ENCODE data around the gene DPH3.
"Not testable (repeated sequence)": the region's sequence is repeated elsewhere in the genome, so short reads cannot be mapped to it uniquely, and the experiment has no call there.

The DPH3 gene

DNA sequence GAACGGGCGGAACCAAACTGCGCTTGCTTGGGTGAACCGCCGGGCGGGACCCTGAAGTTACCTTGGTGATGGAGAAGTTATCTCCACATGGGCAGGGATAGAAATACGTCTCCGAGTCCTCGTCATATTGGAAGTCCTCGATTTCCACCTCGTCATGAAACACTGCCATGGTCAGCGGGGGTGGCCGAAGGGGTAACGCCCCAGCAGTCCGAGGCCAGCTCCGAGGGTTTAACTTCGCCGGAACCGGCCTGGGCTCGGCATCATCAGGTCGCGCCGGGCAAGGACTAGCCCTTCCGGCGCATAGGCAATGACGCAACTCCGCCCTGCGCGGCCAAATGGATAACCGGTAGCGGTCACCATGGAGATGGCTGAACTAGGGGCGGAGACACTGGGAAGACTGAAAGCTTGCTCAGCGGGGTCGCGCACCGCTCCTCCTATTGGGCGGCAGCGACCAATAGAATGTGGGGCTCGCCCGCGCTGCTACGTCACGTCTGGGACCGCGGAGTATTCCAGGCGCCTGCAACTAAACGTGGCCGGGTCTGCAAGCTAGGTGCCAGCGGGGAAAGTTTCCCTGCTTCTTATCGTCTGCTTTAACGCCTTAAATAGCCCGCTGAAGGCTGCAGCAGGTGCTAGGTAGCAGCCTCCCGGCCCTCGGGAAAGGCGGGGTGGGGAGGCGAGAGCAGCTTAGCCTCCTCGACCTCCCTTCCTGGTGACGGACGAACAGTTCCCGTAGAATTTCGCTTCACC is at the start of gene DPH3, which contains the start of gene OXNAD1:
DPH3 (minus strand) TSS at position 236 of the 747 bp plus-strand sequence; CDS start at position 169, 67 bp downstream.
OXNAD1 (plus strand) TSS at position 505 of the 747 bp plus-strand sequence. CDS start 5,741 bp downstream, outside the sequence.
- DNase-seq: peak; percentile 99 to 100

DNA sequence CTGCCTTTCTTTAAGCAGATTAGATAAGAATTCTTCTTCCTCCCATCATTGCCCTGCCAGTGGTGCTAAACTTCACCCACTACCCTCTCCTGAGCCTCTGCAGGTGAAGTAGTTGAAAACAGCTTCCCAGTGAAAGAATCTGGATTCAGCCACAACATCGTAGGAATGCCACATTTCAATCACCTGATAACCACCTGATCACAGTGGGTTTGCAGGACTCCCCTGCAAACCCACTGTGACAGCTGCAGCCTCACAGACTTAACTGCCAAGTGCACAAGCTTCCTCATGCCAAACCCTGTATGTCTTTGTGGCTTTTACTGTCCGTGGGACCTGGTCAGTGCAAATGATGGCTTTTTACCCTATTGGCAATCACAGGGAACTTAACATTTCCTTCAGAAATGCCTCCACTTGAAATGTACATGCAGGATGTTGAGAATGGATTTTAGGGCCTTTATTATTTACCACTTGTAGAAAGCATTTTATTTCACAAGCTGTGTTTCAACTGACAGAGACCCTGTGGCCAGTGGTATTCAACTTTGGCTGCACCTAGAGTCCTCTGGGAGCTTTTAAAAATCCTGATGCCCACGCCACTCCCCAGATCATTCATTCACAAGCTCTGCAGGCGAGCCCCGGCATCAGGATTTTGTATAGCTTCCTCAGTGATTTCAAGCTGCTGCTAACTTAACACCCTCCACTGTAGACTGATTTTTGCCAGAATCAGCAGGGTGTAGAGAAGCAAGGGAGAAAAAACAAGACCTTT is 49.3 kb upstream of the DPH3 start:
- no peak for DNase-seq

DNA sequence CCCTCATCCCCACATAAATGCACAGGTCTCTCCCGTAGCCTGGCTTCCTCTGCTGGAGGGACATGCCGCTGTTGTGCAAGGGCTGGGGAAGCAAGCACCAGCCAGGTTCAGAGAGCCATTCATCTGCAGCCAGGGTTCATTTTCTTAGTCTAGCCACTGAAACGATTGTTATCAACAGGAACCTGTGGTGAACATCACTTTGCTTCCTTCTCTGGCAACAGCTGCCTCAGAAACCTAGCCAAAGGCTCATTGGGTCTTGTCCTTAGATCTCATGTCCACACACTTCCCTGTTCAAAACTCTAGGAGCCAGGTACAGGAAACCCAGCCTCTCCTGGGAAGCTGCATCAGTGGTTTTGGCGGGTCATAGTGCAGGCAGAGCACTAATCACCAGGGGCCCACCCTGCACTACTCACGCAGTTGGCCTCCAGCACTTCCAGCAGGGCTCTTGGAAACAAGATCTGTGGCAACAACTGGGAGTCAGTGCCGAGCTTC is 47.3 kb upstream of the DPH3 start:
- DNase-seq: peak; percentile 36 to 74

DNA sequence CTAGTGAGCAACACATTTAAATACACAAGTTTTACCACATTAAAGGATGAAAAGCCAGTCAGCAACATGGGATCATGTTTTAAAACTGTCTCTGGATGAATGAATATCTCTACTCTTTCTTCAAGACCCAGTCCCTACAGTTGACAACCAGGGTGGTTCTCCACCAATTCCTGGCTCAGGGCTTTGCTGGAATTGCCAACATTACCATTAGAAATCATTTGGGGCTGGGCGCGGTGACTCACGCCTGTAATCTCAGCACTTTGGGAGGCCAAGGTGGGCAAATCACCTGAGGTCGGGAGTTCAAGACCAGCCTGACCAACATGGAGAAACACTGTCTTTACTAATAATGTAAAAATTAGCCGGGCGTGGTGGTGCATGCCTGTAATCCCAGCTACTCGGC is 45.7 kb upstream of the DPH3 start:
- not testable (repeated sequence) for DNase-seq

DNA sequence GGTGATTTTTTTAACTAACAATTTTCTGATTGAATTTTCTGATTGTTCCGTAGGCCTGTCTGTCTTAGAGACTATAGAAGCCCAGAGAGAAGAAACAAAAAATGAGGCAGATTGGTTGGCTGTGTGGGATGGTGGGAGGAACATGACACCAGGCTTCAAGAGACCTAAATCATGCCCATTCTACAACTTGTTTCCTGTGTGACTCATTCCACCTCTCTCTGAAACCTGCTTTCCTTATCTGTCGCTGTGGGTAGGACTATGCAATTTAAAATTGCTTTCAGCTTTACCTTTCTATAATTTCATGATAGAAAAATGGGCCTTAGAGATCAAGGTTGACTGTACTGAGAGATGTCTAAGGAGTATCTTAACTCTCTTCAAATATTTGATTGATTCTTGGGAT is 44.8 kb upstream of the DPH3 start:
- peak; percentile 27 to 80 for DNase-seq

DNA sequence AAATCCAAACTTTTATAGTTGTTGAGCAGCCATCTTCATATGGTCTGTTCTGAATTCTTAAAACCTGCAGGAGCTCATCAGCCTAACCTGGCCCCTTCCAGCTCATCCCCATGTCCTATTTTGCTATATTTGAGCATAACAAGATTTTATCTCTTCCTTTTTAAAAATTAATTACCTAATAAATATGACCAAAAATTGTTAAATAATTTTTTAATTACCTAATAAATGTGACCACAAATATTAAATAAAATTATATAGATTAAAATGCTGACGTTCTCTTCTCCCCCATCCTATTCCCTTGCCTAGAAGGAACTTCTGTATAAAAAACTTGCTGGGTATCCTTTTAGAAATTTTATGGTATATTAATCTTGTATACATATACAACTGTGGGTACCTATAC is 44.0 kb upstream of the DPH3 start:
- DNase-seq: no peak

DNA sequence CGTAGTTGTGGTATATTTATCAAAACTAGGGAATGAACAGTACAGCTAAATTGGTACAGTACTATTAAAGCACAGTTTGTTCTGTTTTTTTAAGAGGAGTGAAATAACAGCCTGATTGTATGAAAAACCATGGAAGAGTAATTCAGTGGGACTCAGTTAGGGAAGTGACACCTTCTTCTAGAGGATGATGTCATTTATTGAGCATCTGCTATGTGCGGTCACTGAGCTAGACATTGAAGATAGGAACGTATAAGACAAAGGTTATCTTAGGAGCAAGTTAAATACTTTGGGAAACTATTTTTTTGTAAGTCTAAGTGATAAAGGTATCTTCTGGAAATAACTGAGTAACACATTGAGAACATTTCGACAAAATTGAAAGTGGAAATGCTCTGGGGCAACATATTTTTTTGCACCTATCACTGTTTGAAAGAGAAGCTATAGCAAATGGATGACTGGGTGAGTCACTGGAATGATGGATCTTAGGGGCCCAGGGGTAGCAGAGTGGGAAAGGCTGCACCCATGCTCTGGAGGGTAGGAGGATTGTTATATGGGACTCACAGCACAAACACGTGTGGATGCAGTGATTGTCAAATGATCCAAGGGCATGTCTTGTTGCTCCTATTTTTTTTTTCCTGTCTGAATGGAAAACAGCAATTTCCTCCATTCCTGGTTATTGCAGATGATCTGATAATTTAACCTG is 43.2 kb upstream of the DPH3 start:
- DNase-seq: no peak

DNA sequence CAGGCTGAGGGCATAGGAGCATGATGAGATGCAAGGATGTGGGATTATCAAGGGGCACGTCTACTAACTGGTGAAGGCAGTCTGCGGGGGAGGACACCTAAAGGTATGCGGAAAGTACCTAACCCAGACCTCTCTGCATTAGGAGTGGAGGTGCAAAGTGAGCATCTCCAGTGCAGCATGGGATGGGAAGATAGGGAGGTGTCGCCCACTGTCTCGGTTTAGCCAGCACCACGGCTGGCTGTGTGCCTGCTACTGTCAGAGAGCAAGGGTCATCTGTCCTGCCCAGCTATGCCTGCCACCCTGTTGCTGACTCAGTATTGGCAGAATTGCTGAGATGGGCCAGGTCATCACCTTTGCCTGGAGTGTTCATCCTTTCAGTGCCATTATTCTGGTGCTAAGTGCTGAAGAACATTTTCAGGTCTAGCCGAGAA is 40.4 kb upstream of the DPH3 start:
- DNase-seq: peak in 1 of 2 donors; percentile 64

DNA sequence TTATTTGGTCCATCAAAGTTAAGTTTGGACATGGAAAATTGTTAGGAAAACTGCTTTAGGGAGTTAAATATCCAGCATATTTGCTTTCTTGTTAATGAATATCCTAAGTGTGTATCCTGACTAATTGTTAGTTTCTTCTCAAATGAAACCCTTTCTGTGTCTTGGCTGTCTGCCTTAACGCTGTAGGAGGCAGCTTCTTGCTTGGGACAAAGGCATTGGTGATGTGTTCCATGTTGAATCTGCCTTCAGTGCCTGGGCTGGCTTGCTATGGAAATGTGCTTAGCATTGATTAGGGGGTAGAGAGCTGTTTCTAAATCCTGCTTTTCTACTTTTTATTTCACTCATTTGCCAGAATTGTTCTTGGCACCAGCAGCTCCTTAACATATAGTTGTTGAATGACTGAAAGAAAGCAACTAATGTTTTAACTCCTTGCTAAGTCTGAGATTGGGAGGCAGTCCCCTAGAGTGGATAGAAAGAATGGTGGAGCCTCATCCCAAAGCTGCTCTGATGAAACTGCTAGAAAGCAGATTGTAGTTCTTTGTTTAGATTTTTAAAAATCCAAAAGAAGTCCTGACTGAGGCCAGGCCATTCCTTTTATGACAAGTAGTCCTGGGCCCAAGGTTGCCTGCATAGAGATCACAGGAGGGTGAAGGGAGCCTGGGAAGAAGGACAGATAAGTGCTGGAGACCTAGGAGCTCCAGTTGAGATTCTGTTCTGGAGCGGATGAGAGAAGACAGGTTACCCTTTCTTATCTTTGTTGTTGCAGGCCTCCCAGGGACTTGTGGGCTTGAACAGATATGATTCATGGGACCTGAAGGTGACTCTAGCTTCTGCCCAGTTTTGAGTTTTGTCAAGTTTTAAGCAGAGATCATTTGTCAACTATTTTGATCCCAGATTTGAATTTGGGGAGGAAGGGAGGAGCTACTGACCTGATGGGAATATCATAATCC is 39.6 kb upstream of the DPH3 start:
- DNase-seq: no peak

DNA sequence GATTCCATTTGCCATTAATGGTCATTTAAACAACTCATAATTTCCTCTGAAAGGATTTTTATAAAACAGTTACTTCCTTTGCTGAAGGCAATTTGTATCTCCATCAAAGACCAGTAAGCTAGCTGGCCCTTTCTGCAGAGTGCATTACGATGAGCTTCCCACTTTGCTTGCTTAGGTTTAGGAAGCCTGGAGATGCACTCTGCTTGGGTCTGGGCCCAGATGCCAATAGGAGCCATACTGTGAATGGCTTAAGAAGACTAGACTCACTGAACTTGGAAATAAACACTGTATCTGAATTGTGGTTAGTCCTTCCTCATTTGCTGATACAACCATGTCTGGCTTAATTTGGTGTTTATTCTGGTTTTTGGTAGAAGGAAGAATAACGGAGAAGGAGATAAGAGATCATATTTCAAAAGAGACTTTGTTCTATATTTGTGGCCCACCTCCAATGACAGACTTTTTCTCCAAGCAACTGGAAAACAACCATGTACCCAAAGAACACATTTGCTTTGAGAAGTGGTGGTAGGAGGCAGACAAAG is 38.4 kb upstream of the DPH3 start:
- no peak for DNase-seq

DNA sequence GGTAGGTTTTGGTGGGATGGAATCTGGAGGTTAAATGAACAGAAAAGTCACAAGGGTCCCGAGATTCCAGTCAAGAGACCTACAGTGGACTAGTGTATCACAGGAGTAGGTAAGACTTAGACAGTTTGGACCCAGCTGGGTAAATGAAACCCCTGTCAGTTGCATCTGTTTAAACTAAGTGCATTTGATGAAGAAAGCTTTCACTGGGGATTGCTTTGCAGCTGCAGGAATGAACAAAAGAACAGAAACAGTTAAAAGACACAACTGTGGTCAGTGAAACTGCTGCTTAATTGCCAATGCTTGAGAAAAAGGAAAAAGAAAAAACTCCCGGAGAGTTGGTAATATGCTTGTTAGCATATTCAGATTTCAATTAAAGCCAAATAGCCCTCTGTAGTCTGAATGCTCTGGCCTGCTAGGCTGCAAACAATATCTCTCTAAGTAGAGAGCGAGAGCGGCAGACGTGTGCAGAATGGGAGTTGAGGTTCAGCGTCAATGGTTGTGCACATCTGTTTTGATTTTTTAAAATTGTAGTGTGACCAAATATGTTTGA is 37.4 kb upstream of the DPH3 start:
- no peak for DNase-seq

DNA sequence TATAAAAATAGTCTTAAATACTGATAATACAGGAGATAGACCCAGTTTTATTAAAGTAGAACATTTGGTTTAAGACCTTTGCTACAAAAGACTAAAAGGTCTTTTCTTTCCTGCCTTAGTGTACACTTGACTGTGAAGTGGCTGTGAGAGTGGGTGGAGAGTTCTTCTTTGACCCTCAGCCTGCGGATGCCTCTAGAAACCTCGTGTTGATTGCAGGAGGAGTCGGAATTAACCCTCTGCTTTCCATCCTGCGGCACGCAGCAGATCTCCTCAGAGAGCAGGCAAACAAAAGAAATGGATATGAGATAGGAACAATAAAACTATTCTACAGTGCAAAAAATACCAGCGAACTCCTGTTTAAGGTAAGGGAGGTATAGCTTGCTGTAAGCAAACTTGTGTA is 36.8 kb upstream of the DPH3 start:
- peak in 1 of 2 donors; percentile 42 for DNase-seq

DNA sequence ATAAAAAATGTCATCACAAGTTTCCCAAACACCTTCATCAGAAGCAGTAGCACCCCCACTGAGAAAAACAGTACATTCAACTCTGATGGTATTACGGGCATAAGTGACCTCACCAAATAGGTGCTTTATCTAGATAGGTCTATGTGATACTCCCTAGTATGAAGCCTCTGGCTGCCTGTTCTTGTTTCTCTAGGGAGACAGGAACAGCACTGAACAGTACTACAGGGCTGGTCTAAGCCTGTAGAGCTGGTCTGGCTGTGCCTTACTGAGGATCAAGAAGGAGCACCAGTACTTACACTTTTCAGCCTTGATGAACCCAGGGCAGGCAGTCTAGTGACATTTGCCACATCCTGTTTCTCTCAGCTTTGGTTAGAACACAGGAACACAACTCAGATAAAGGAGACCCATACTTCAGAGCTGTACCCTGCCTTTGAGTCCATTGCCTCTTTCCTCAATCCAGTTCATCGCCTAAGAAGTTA is 36.2 kb upstream of the DPH3 start:
- DNase-seq: peak; percentile 57 to 79

DNA sequence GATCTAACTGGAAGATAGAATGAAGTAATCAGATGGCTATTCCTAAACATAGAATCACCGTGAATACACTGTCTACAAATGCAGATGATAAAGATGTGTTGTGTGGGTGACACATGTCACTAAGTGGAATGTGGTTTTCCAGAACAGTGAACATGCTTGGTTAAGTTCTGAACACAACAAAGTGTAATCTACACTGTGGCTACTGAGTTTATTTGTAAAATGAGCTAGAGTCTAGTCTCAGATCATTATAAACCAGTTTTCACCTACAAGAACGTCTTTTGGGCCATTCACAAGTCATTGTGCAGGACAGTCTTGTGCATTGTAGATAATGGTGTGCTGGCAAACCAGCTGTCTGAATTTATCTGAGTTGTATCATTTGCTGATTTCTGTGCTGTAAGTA is 35.6 kb upstream of the DPH3 start:
- DNase-seq: peak in 1 of 2 donors; percentile 42

DNA sequence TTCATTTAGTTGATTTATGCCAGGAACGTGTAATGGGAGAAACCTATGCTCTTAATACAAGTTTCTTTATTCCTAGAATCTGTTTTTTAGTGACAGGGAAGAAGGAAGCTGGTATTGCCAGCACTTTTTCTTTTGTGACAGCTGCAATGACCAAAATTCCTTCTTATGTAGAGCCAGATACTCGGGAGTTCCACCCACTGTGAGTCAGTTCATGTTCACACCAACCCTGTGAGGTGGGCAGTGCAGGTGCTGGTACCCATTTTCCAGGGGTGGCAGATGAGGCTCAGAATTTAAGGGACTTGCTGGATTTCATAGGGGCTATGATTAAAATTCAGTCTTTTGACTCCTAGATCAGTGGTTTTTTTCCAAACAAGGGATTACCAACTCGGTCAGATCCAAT is 35.0 kb upstream of the DPH3 start:
- DNase-seq: no peak

DNA sequence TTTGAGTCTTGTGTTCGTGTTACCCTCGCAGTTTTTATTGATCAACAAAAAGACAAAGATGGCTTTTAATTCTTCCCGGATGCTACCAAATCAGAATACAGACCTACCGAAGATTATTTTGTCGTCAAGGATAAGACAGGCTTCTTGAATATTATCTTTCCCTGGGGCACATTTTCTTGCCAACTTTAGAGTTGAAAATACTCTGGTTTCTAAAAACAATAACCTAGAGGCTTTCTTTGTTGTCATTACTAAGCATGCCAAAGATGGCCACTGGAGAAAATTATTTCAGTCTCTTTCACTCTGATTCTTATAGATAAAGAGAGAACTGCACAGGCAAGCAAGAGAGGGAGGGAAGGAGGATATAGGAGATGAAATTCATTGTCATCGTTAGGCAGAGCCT is 34.1 kb upstream of the DPH3 start:
- no peak for DNase-seq

DNA sequence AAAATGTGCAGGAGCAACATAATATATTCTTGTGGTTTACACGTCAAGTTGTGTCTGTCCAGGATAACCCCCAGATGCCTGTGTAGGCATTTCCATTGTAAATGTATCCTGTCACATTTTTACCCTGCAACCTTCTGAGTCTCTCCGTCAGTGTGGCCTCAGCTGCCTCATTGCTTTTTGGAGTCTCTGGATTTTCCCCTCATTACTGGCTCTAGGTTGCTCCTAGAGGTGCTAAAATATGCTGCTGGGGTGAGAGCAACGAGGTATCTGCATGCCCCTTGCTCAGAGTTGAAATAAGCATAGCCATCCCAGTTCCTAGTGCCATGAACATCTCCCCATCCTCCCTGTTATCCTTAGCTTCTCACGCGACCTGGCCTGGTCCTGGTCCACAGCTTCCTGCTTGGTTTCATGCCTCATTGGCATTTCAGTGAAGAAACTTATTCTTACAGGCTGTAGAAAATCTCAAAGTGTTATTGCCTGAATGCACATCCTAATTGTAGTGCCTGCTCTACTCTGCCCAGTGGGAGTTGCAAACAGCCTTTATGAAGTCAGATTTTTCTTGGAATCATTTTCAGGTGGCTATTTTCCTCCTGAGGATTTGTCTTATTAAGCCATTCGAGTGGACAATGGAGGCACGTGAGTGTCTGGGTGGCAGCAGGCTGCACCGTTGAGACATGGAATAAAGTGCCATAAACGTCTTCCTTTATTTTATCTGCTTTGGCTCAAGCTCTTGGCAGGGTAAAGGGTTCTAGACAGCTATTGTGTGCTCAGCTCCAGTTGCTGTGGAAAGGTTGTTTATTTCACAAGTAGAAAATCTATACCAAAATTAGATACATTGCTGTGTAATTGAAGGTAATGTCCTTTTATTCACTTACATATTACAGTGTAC is 33.5 kb upstream of the DPH3 start:
- no peak for DNase-seq

DNA sequence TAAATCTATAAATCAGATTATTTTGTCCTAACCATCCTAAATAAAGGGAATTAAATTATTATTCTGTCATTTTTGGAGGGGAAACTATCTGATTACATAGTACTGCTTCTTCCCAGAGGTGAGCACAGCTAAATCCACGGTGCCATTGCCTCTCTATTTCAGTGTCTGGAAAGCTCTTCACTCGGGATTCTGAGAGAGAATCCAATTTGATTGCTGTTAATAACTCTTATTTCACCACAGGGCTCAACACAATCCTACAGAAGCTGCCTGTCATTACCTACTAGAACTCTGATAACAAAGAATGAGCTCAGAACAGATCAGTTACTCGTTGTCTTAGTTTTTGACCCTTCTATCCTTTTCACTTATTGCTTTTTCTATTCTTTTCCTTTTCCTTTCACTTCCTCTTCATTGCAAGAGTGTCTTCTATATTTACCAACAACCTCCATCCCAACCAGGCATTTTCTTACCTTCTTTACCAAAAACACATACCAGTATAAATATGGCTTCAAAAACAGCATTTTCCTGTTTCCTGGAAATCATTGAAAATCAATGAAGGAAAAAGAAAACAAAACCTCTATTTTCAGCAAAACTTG is 30.7 kb upstream of the DPH3 start:
- no peak for DNase-seq

DNA sequence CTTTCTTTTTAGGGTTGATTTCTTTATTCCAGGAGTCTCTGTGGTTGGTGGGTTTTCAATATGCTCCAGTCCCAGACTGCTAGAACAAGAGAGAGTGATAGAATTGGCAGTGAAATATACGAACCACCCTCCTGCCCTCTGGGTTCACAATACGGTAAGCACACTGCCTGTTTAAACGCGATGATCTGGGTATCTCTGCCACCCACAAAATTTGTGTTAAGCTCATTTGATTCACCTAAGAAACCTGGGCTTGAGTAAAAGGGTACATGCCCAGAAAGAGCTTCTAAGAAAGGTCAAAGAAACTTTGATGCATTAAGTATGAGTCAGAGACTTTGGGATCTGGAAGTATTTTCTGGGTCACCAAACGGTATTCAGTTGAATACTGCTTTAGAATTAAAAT is 30.1 kb upstream of the DPH3 start:
- no peak for DNase-seq

DNA sequence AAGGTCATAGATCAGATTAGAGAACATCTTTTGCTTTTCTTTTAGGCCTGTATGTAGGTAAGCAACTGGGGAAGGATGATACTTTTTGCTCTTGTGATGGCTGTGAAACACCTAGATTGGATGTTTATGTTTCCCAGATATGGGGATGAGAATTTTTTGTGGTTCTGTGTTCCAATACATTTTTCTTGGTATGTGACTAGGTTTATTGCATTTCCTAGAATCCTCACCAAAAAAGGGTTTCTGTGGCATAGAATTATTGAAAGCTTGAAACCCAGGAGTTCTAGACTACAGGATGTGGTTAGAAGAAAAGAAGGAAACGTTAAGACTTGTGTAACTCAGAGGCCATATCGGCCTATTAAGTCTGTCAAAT is 26.1 kb upstream of the DPH3 start:
- peak in 1 of 2 donors; percentile 78 for DNase-seq
